NCI-H2171 treated with DMSO at 0.1 percent for 48 hours (cell line): ENCODE results near the gene SLC25A47.
A peak's percentile ranks its signal among the peaks of the same experiment; 100 is the strongest.
"Not testable (repeated sequence)": the region's sequence is repeated elsewhere in the genome, so short reads cannot be mapped to it uniquely, and the experiment has no call there.

Experiments
- DNase-seq: peaks from one replicate; lab custom pipeline; 2025; lab: John Stamatoyannopoulos, UW

Gene SLC25A47

DNA sequence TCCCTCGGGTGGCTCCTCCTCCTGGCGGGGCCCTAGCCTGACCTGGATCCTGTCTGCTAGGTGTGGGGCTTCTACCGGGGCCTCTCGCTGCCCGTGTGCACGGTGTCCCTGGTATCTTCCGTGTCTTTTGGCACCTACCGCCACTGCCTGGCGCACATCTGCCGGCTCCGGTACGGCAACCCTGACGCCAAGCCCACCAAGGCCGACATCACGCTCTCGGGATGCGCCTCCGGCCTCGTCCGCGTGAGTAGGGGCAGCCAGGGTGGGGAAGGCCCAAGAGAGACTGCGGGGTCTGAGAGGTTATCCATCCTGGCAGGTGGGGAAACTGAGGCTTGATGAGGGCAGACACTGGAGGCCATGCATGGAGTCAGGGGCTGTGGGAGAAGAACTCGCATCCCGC, 4.0 kb downstream of the SLC25A47 start:
- no peak for DNase-seq

DNA sequence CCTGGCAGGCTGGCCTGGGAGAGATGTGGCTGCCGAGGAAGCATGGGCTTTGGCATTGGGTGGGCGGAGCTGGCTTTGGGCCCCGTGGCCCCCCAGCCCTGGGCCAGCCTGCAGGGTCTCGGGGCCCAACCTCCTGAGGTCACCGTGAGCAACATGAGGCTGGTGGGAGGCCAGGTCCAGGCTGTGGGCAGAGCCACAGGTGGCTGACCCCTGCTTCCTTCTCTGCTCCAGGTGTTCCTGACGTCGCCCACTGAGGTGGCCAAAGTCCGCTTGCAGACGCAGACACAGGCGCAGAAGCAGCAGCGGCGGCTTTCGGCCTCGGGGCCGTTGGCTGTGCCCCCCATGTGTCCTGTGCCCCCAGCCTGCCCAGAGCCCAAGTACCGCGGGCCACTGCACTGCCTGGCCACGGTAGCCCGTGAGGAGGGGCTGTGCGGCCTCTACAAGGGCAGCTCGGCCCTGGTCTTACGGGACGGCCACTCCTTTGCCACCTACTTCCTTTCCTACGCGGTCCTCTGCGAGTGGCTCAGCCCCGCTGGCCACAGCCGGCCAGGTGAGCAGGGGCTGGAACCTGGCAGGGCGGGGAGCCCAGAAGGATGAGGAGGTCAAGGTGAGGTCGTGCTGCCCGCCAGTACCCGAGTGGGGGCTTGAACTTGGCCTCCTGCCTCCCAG, 5.5 kb downstream of the SLC25A47 start:
- no peak for DNase-seq

DNA sequence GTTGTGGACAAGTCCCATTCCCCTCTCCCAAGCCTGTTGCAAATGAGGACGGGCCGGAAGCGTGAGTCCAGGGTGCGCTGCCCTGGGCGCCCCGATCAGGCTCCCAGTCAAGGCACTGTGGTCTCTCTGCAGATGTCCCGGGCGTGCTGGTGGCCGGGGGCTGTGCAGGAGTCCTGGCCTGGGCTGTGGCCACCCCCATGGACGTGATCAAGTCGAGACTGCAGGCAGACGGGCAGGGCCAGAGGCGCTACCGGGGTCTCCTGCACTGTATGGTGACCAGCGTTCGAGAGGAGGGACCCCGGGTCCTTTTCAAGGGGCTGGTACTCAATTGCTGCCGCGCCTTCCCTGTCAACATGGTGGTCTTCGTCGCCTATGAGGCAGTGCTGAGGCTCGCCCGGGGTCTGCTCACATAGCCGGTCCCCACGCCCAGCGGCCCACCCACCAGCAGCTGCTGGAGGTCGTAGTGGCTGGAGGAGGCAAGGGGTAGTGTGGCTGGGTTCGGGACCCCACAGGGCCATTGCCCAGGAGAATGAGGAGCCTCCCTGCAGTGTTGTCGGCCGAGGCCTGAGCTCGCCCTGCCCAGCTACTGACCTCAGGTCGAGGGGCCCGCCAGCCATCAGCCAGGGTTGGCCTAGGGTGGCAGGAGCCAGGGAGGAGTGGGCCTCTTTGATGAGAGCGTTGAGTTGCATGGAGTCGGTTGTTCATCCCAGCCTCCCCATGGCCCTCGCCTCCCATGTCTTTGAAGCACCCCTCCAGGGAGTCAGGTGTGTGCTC, 6.3 kb downstream of the SLC25A47 start:
- DNase-seq: no peak

DNA sequence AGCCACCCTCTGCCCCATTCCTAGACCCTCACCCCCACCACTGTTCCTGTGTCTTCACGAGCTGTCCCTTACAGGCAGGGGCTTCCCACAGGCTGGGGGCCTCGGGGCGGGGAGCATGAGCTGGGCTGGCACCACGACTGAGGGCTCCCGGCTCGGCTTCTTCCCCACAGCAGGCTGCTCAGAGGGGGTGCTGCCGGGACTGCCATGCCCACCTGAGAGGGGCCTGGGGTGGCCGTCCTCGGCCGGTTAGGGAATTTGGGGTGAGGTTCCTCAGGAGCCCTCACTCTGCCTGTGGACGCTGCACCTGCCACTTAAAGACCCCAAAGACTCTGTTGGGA, 6.8 kb downstream of the SLC25A47 start:
- no peak for DNase-seq

DNA sequence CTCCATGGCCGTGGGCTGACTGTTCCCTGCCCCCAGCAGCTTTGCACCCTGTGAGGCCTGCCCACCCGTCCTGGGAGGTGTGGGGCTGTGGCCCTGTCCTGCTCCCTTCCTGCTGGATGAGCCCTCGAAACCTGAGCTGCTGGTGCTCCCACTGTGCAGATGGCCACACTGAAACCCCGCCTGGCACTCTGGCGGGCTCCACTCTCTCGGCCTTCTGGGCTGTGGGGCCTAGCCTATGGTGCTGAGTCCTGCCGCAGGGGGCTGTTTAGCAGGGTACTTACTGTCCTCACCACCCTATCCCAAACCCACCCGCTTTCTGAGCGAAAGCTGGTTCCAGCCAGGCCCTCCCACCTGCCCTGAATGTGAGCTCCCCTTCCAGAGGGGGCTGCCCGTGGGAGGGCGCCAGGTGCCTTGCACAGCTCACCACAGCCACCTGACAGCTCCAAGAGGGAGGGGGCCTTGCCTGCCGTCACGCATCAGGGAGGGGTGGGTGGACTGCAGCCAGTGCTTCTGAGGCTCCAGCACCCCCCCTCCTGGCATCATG, 7.3 kb downstream of the SLC25A47 start:
- peak; percentile 52 for DNase-seq

DNA sequence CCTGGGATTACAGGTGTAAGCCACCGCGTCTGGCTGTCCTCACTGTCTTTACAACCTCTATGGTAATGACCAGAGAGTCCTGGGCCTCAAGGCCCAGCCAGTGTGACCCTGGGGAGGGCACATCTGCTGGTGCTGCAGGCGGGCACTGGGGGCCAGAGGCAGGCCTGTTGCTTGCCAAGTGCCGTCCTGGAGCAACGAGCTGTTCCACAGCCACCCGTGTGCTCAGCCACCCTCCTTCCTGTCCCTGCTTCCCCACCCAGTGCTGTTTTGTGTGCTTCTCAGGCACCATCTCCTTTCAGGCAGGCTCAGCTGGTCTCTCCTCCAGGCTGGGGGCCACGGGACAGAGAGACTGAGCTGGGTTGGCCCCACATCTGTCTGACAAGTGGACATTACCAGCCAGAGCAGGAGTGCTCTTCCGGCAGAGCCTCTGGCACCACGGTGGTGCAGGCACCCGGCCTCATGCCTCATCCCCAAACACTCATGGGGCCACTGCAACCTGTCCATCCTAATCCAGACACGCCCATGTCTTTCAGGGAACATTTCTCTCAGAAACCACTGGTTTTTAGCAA, 9.0 kb downstream of the SLC25A47 start:
- DNase-seq: no peak

DNA sequence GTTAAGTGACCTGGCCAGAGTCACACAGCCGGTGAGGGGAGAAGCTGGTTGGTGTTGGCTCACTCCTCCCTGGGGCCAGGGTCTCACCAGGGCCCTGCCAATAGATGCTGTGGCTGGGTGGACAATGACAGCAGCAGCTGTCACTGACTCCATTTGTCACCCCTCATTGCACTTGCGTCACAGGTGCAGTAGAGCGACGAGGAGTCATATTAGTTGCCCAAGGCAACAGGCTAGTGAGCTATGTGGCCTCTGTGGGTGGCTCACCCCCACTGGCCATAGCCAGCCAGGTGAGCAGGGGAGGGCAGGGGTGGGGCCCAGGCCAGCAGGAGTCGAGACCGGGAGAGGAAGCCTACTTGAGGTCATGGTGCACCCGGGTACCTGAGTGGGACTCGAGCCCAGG, 9.7 kb downstream of the SLC25A47 start:
- peak; percentile 31 for DNase-seq

DNA sequence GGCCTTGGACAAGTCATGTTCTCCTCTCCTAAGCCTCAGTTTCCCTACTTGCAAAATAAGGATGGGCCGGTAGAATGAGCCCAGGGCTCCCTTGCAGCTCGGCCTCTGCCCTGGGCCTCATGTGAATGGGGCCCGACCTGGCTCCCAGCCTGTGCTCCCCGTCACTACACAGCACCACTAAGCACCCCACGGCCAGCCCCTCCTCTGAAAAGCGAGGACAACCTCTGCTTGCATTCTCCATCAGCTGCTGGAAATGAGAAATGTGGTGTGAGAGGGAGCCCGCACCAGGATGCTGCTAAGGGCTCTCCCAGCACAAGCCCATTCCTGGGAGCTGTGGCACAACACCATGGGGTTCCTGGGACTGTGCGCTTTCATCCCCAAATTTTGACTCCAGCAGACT, 10.2 kb downstream of the SLC25A47 start:
- DNase-seq: no peak

DNA sequence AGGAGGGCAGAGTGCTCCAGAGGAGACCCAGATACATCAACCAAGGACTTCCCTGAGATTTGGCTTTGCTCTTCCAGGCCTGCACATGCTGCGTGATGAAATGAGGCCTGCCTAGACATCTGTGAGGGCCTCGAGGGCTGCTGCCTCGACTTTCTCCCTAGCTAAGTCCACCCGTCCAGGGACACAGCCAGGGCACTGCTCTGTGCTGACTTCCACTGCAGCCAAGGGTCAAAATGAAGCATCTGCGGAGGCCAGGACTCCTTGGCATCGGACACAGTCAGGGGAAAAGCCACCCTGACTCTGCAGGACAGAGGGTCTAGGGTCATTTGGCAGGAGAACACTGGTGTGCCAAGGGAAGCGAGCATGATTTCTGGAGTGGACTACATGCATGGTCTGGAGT, 10.7 kb downstream of the SLC25A47 start:
- DNase-seq: no peak

DNA sequence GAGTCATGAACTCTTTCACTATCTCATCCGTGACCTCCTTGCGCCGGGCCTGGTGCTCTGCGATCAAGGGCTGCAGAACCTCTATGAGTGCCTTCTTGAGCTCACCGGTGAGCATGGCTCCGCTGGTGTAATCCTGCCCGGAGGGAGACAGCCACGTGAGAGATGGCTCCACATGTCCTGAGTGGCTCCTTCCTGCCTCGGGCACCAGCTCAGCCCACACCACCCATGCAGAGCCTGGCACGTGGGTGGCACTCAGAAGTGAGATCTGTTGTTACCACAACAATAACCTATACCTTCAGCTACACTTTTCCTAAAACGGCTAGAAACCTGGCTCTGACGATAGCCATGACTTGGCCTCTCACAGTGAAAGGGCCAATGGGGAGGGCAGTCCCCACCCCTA, 11.8 kb downstream of the SLC25A47 start:
- no peak for DNase-seq

DNA sequence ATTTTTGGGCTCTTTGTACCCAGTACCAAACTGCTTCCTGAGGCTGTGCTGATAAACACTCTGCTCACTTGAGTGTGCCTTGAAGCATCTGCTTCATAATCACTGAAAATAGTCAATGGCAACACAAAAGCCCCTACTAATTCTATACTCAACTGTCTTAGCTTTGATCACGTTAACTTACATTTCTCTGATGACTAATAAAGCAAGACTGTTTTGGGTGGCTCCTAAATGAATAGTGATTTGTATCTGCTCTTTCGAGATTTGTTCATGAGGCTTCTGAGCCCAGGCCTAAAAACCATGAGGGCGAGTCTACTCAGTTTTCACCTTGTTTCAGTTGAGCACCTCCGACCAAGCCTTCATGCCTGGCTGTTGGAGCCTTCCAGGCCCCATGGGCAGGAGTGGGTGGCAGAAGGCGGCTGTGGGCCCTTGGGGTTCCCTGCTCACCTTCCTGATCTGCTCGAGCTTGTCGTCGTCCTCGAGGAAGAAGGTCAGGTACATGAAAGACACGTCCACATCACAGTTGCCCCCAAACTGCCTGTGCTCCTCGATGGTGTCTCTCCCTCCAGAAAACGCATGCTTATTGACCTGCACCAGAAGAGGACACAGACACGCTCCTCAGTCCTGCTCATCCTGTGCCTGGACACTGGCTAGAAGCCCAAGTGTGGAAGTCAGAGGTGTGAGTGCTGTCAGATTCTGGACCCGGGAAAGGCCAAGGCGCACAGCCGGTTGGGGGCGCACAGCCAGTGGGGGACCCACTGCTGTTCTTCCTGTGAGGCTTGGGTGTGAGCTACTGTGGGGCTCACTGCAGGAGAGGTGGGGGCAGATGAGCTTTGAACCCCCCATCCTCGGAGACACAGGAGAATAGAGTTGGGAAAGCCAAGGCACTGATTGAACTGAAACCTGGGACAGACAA, 13.7 kb downstream of the SLC25A47 start:
- DNase-seq: no peak

DNA sequence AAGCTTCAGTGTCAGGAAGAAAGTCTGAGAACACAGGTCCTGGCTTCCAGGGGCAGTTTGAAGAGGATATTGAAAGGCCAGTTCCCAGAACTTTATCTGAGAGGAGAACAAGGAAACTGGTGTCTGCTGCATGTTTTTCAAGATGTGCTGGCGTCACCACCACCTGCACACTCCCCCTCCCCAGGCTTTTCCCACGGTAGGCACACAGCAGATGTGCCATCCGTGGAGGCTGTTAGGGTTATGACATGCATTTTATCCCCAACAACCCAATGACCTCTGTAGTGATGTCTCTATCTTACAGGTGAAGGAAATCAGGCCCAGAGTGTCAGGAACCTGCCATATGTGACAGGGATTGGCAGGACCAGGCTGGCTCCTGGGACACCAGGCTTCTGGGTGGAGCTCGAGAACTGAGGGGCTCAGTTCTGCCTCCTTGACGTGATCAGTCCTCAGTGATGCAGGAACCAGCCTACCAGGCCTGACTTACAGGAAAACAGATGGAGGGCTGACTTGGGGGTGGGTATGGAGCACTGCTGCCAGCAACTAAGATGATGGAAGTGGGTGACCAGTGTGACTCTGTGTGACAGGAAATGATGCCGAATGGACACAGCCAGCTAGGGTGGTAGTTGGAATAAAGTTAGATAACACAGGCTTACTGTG, 16.8 kb downstream of the SLC25A47 start:
- DNase-seq: no peak

DNA sequence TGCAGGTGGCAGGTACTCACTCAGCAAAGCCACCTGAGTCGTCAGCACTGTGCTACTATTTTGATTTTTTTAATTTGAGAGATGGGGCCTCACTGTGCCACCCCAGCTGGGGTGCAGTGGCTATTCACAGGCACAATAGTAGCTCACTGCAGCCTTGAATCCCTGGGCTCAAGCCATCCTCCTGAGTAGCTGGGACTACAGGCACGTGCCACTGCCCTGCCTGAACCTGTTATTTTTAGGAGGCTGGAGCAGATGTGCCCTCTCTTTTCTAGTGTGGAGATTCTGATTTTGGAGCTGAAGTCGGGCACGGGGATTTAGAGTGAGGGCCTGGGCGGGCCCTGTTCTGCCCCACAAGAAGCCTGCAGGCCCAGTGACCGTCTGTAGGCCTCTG, 17.3 kb downstream of the SLC25A47 start:
- no peak for DNase-seq

DNA sequence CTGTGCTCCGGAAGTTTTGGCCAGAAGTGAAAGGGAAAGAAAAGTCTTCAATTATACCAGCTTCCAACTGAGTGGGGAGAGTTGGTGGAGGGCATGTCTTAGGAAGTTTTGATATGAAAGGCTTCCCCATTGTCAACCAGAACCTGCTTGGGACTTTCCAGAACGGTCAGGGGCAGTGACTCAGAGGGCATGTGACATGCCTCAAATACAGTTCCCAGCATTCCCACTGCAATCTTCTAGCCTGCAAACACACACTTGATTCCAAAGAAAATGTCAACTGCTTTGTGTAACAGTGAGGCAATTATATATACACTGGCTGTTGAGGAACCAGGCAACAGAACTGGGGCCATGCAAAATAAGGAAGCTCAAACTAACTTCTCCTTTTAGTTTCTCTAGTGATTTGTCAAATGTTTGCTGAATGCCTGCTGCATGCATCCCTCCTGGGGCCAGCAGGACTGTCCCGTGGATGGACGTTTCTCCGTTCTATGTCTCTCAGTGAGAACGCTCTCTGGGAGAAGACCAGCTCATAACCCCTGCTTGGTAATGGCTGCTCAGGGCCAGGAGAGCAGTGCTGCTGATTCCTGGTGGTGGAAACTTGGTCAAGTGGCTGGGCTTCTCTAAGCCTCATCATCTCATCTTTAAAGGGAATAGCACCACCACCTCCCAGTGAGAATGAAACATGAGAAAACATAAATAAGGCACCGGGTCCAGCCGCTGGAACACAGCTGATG, 18.3 kb downstream of the SLC25A47 start:
- no peak for DNase-seq

DNA sequence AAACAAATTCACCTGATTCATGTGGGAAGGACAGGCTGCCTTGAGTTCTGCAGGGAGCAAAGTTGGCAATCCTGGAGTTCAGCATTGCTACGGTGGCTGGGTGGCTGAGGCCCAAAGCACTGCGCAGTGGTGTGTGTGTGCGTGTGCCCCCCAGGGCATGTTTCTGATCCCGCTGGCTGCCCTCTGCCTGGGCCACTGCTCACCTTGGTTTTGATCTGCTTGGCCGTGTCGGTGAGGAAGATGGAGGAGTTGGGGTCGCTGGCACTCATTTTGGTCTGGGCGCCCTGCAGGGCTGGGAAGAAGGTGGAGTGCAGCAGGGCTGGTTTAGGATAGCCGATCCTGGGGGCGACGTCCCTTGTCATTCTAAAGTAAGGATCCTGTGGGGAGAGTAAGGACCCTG, 19.1 kb downstream of the SLC25A47 start:
- no peak for DNase-seq

DNA sequence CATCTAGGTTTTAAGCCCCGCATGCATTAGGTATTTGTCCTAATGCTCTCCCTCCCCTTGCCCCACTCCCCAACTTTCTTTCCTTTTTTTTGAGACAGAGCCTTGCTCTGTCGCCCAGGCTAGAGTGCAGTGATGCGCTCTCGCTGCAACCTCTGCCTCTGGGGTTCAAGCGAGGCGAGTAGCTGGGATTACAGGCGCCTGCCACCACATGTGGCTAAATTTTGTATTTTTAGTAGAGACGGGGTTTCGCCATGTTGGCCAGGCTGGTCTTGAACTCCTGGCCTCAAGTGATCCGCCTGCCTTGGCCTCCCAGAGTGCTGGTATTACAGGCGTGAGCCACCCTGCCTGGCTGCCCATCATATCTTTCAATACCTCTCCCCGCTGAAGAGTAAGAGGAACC, 19.7 kb downstream of the SLC25A47 start:
- not testable (repeated sequence) for DNase-seq

DNA sequence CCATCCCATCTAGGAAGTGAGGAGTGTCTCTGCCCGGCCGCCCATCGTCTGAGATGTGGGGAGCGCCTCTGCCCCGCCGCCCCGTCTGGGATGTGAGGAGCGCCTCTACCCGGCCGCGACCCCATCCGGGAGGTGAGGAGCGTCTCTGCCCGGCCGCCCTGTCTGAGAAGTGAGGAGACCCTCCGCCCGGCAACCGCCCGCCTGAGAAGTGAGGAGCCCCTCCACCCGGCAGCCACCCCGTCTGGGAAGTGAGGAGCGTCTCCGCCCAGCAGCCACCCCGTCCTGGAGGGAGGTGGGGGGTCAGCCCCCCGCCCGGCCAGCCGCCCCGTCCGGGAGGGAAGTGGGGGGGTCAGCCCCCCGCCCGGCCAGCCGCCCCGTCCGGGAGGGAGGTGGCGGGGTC, 21.5 kb downstream of the SLC25A47 start:
- not testable (repeated sequence) for DNase-seq

DNA sequence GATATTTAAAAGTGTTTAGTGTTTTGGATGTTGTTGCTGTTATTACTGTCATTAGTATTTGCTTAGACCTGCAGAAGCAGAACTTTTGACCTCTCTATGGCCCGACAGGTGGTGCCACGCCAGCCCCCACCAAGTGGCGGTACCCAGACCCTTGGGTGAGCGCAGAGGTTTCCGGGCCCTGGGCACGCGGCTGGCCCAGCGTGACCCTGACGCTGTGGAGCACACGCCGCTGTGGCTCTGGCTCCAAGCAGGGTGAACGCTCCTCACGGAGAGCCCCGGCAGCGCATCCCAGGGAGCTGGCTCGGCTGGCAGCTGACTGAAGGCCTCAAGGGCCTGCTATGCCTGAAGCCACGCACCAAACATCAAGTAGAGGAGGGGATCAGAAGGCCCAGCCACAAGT, 22.6 kb downstream of the SLC25A47 start:
- DNase-seq: no peak

DNA sequence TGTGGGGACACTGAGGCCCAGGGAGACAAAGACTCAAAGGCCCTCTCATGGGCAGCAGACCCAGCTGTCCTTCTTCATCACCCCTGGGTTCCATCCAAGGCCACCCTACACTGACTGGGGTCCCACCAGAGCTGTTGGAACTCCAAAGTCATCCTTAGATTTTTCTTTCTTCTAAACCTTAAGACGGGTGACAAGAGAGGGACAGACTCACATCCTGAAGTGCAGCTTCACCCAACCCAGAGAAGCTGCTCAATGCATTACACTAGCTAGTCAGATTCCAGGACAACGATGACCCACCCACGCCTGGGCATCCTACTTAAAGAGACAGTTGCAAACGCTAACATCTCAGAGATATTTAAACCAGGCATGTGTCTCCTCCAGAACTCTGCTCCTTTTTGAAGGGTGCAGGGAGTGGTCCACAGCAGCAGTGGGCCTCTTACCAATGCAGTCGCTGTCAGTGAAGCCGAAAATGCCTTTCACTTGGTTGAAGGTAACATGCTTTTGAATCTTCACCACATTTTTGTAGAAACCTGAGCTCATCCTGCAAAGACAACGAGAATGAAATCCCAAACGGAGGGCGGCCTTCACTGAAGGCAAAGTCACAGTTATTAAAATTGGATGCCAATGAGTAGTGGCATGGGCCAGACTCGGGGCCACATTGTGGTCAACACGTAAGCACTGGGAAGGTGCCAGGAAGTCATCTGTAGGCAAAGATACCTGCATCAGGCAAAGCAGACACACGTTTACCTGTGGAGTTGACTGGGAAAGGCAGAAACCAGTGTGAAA, 23.4 kb downstream of the SLC25A47 start:
- DNase-seq: no peak

DNA sequence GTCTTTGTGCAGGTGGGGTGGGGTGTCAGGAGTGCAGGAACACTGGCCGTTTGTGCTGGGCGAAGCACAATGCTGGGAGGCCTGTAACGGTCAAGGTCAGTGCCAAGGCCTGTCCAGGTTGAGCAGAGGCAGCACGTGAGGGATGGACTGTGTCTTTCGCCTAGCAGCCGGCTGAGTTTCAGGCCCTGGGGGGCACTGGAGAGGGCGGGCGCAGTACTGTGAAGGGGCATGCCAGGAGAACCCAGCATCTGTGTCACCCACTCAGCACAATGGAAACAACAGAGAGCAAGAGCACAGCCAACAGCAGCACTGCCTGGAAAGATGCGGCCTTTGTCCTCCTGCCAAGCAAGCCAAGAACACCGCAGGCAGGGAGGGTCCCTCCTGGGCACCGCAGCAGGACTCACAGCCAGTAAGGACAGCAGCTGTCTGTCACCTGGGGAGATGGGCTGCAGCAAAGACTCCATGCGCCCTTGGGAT, 25.2 kb downstream of the SLC25A47 start:
- no peak for DNase-seq
